Measurements from ENCODE around the gene NTRK3. TPM values are rescaled to one million over a fixed set of nuclear protein-coding genes. Genes with fewer than 3 reads are reported as not detected.
A peak's percentile ranks its signal among the peaks of the same experiment; 100 is the strongest.

The NTRK3 gene
- total RNA-seq, 6 donors from 2014 or later = 1.4 to 11.5 (median 2.4) TPM

DNA sequence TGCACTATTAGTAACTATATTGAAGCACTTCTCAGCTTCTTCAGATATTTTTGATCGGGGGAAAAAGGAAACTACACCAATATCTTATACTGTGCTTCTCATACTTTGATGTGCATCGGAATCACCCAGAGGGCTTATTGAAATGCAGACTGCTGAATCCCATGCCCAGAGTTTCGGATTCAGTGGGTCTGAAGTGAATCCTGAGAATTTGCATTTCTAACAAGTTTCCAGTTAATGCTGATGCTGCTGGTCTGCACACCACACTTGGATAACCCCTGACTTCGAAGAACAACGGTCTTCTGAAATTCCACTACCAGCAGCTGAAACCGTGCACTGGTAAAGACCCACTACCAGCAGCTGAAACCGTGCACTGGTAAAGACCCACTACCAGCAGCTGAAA, 243.9 kb downstream of the NTRK3 start:
- ATAC-seq (ENCODE audit: low FRiP score in 2 of 2) = no peak
- WGBS, 2 donors = 85 to 86% methylated on average over 6 to 7 of the region's 7 CpGs

DNA sequence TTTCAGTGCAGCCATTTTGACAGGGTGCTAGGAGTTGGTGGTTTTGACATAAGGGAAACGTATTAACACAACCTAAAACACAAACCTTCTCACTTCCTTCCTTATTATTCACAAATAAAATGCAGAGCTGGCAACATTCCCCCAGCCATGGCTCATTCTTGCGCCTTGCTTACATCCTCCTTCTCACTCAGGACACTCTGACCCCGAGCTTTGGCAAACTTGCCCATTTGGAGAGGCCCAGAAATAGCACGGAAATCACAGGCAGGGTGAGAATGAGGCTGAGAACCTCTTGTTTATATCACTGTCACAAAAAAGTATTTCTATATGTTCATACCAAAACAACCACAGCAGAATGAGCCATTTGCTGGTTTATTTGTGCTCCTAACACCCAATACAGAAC, 244.3 kb downstream of the NTRK3 start:
- DNase-seq = no peak
- ATAC-seq (ENCODE audit: low FRiP score in 2 of 2) = no peak
- no peaks in the 10 kb centered on the region for H3K27me3 ChIP-seq
- H3K9me3 ChIP-seq = no peaks in the 10 kb centered on the region
- WGBS, 2 donors = 21 to 31% methylated on average over 4 of the region's 4 CpGs
- H3K36me3 ChIP-seq = no peaks in the 10 kb centered on the region
- no peaks in the 10 kb centered on the region for H3K4me1 ChIP-seq
- H3K4me3 ChIP-seq = no peak overlapping the region
- H3K27ac ChIP-seq = no peak overlapping the region
- no peak for TF ChIP-seq POLR2AphosphoS5 (IDR thresholded peaks at IDR 0.05)
- no peak for TF ChIP-seq EP300 (IDR thresholded peaks at IDR 0.05)
- TF ChIP-seq, protein P1, sequence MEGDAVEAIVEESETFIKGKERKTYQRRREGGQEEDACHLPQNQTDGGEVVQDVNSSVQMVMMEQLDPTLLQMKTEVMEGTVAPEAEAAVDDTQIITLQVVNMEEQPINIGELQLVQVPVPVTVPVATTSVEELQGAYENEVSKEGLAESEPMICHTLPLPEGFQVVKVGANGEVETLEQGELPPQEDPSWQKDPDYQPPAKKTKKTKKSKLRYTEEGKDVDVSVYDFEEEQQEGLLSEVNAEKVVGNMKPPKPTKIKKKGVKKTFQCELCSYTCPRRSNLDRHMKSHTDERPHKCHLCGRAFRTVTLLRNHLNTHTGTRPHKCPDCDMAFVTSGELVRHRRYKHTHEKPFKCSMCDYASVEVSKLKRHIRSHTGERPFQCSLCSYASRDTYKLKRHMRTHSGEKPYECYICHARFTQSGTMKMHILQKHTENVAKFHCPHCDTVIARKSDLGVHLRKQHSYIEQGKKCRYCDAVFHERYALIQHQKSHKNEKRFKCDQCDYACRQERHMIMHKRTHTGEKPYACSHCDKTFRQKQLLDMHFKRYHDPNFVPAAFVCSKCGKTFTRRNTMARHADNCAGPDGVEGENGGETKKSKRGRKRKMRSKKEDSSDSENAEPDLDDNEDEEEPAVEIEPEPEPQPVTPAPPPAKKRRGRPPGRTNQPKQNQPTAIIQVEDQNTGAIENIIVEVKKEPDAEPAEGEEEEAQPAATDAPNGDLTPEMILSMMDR (IDR thresholded peaks at IDR 0.05) = no peak
- TF ChIP-seq POLR2A (IDR thresholded peaks at IDR 0.05) = no peak

More for the DNA sequence above, 243.9 kb downstream of the NTRK3 start:
- Histone ChIP-seq H3K4me3 (no peak overlapping the region), H3K36me3 (no peaks in the 10 kb centered on the region), H3K4me1 (no peaks in the 10 kb centered on the region), H3K27me3 (no peaks in the 10 kb centered on the region), H3K27ac (no peak overlapping the region), H3K9me3 (no peaks in the 10 kb centered on the region)
- no peak for DNase-seq
- TF ChIP-seq, protein P1 (IDR thresholded peaks at IDR 0.05) = no peak
- no peak for TF ChIP-seq EP300 (IDR thresholded peaks at IDR 0.05)
- TF ChIP-seq POLR2A (IDR thresholded peaks at IDR 0.05) = no peak
- TF ChIP-seq POLR2AphosphoS5 (IDR thresholded peaks at IDR 0.05) = no peak

DNA sequence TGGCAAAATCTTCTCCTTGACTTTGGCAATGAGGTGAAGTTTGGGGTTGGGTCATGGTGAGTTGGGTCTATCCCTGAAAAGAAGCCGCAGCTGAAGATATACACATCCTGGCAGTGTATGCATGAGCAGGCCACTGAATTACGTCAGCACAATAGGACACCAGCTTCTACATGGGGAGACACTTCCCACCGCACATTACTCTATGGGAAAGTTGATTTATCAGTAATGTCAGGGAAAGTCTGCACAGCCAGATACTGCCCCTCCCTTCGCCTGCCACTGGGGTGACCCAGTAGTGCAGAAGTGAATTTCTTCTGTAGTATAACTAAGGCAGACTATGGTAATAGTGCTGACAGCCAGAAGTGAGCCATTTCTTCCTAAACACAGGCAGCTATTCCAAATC, 245.0 kb downstream of the NTRK3 start:
- H3K9me3 ChIP-seq = no peaks in the 10 kb centered on the region
- no peak overlapping the region for H3K4me3 ChIP-seq
- no peaks in the 10 kb centered on the region for H3K27me3 ChIP-seq
- TF ChIP-seq POLR2A (IDR thresholded peaks at IDR 0.05) (no peak), POLR2AphosphoS5 (IDR thresholded peaks at IDR 0.05) (no peak), EP300 (IDR thresholded peaks at IDR 0.05) (no peak)
- TF ChIP-seq, protein P1 (IDR thresholded peaks at IDR 0.05) = no peak
- no peak for DNase-seq
- no peaks in the 10 kb centered on the region for H3K4me1 ChIP-seq
- H3K36me3 ChIP-seq = no peaks in the 10 kb centered on the region
- WGBS, 2 donors = 77 to 95% methylated on average over 4 of the region's 4 CpGs
- no peak for ATAC-seq (ENCODE audit: low FRiP score in 2 of 2)
- no peak overlapping the region for H3K27ac ChIP-seq

DNA sequence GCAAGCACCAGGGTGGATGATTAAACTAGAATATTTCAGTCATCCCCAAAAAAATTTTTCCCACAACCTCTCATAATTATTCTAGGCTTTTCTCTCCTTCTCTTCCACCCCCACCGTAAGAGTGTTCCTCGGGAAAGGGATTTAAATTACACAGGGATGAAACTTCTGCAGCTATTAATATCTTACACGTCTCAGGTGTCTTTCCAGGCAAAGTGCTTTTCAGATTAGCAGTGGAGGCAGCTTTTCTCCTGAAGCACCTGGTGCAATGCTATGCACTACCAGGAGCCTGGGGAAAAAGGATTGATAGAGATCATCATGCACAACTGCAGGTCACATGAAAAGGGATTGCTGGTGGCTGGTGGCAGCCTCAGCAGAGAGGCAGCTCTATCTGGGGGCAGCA, 250.4 kb downstream of the NTRK3 start:
- ATAC-seq (ENCODE audit: low FRiP score in 2 of 2) (no peak), DNase-seq (no peak)
- Histone ChIP-seq H3K9me3 (no peaks in the 10 kb centered on the region), H3K36me3 (no peaks in the 10 kb centered on the region), H3K27me3 (no peaks in the 10 kb centered on the region), H3K27ac (no peak overlapping the region), H3K4me1 (no peaks in the 10 kb centered on the region), H3K4me3 (no peak overlapping the region)
- 65 to 78% methylated on average over 3 of the region's 3 CpGs for WGBS, 2 donors
- TF ChIP-seq, protein P1 (IDR thresholded peaks at IDR 0.05) = no peak
- TF ChIP-seq EP300 (IDR thresholded peaks at IDR 0.05) (no peak), POLR2AphosphoS5 (IDR thresholded peaks at IDR 0.05) (no peak), POLR2A (IDR thresholded peaks at IDR 0.05) (no peak)

DNA sequence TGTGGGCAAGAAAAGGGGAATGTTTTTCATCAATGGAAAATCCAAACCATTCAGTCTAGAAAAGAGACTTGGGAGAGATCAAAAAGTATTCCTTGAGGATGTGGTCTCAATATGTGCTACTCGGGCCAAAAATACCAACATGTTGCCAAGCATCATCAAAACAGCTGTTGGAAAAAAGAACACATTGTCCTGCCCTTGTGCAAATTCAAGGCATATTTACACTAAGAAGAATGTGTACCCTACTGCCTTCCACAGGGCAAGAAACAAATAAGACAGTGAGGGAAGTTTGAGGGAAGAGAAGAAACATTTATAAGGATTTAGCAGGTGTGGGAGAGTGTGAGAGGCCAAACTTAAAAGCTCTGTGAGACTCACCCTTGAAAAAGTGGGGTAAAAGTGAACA, 252.1 kb downstream of the NTRK3 start:
- Histone ChIP-seq H3K4me1 (no peaks in the 10 kb centered on the region), H3K9me3 (peaks cover 0 to 4% (median 0%) of the 10 kb centered on the region in 4 donors), H3K27ac (no peak overlapping the region), H3K4me3 (no peak overlapping the region), H3K27me3 (no peaks in the 10 kb centered on the region), H3K36me3 (no peaks in the 10 kb centered on the region)
- WGBS, 2 donors = 47 to 48% methylated on average over 1 of the region's 1 CpG
- ATAC-seq (ENCODE audit: low FRiP score in 2 of 2) (no peak), DNase-seq (no peak)
- TF ChIP-seq POLR2AphosphoS5 (IDR thresholded peaks at IDR 0.05) = no peak
- TF ChIP-seq EP300 (IDR thresholded peaks at IDR 0.05) = peak in 2 of 4 donors; percentile 42 to 64

Measured in upper lobe of left lung (tissue), 6 donors.